ENCODE results near the gene PTK6. TPM values are rescaled to one million over a fixed set of nuclear protein-coding genes. Genes with fewer than 3 reads are reported as not detected.
A peak's percentile ranks its signal among the peaks of the same experiment; 100 is the strongest.

PTK6 gene
- total RNA-seq, 2 experiments from 2014 or later: 0.13 to 2.0 TPM

- no peaks in the 10 kb centered on the region for H3K9me2 ChIP-seq (ENCODE audit: insufficient read depth, low read length)
- TF ChIP-seq EZH2phosphoT487 (IDR thresholded peaks at IDR 0.05; ENCODE audit: borderline replicate concordance, low read depth, low read length) (no peak), CTCF (conservative IDR thresholded peaks at IDR 0.05; ENCODE audit: low read length) (no peak)
- H3K4me2 ChIP-seq (ENCODE audit: low read length): peak within 1 kb of the TSS; percentile 70
- intact Hi-C loops (cut with micrococcal nuclease; ENCODE audit: unreplicated experiment): no loop called here
- H2AFZ ChIP-seq (ENCODE audit: low read length): peak within 1 kb of the TSS; percentile 75; the same call in 1 of the 2 replicates
- no peaks in the 10 kb centered on the region for H3K36me3 ChIP-seq (ENCODE audit: insufficient read depth, low read length)
- peak; percentile 68 for DNase-seq (ENCODE audit: low spot score)
- no peak within 1 kb of the TSS for H3K27ac ChIP-seq (ENCODE audit: low read depth, low read length, poor library complexity, severe bottlenecking)
- ChIA-PET POLR2A (interaction anchor here (0.5 to 0.7 kb wide), 2 partner anchors 18 to 211 kb away, joined by 3 read pairs; no protein-coding TSS in a partner anchor), CTCF (ENCODE audit: unreplicated experiment) (interaction anchor here (0.6 kb wide), 1 partner anchor 68 kb away, joined by 6 read pairs; no protein-coding TSS in a partner anchor)
- no peaks in the 10 kb centered on the region for H3K79me2 ChIP-seq (ENCODE audit: insufficient read depth, low read depth, low read length)
- no peaks in the 10 kb centered on the region for H3K9me3 ChIP-seq (ENCODE audit: low read length)
- no TSS peak for BruUV-seq (replicated peaks)
- peak within 1 kb of the TSS; percentile 66 for H3K4me3 ChIP-seq (ENCODE audit: low read depth, low read length, poor library complexity, severe bottlenecking)
- peaks cover 6% of the 10 kb centered on the region for H3K4me1 ChIP-seq (ENCODE audit: insufficient read depth, low read length, poor library complexity, severe bottlenecking)
- no peaks in the 10 kb centered on the region for H4K20me1 ChIP-seq (ENCODE audit: insufficient read depth, low read length)
Measured at GRCh38 chr20:63574156-63574828, 37.1 kb upstream of the PTK6 start, which contains the start of gene HELZ2. Gene HELZ2 (minus strand): TSS chr20:63574239. CDS start chr20:63572385, 1,854 bp downstream.

GRCh38 chr20:63573647-63574131 is 36.5 kb upstream of the PTK6 start:
- H3K9me2 ChIP-seq (ENCODE audit: insufficient read depth, low read length): no peaks in the 10 kb centered on the region
- H3K4me1 ChIP-seq (ENCODE audit: insufficient read depth, low read length, poor library complexity, severe bottlenecking): peaks cover 6% of the 10 kb centered on the region
- H3K9me3 ChIP-seq (ENCODE audit: low read length): no peaks in the 10 kb centered on the region
- no TSS peak for BruUV-seq (replicated peaks)
- ChIA-PET POLR2A (interaction anchor here (0.7 kb wide), 1 partner anchor 17 kb away, joined by 3 read pairs; no protein-coding TSS in a partner anchor), CTCF (ENCODE audit: unreplicated experiment) (no interaction called here)
- peak overlapping the region; percentile 66 for H3K4me3 ChIP-seq (ENCODE audit: low read depth, low read length, poor library complexity, severe bottlenecking)
- intact Hi-C loops (cut with micrococcal nuclease; ENCODE audit: unreplicated experiment): no loop called here
- no peaks in the 10 kb centered on the region for H3K79me2 ChIP-seq (ENCODE audit: insufficient read depth, low read depth, low read length)
- H3K27ac ChIP-seq (ENCODE audit: low read depth, low read length, poor library complexity, severe bottlenecking): no peak overlapping the region
- H2AFZ ChIP-seq (ENCODE audit: low read length): no peak overlapping the region
- no peaks in the 10 kb centered on the region for H3K36me3 ChIP-seq (ENCODE audit: insufficient read depth, low read length)
- DNase-seq (ENCODE audit: low spot score): no peak
- TF ChIP-seq CTCF (conservative IDR thresholded peaks at IDR 0.05; ENCODE audit: low read length): no peak
- no peak for TF ChIP-seq EZH2phosphoT487 (IDR thresholded peaks at IDR 0.05; ENCODE audit: borderline replicate concordance, low read depth, low read length)
- peak overlapping the region; percentile 70 for H3K4me2 ChIP-seq (ENCODE audit: low read length)
- no peaks in the 10 kb centered on the region for H4K20me1 ChIP-seq (ENCODE audit: insufficient read depth, low read length)
